A549 (cell line): ENCODE measurements around the gene DSC1. TPM values are rescaled to one million over a fixed set of nuclear protein-coding genes. Genes with fewer than 3 reads are reported as not detected.

Experiments used
- ATAC-seq, 2 experiments: fragments of 200-7000 bp in 1 of 2; fragments of >200 bp in 1 of 2; cut with Nextera tagmentation in 1 of 2; cut with Tn5 transposase in 1 of 2; 3 replicates each; pipeline versions ENCODE4 v1.8.0 to v1.9.1; 2018 to 2020; ENCODE audit warnings: mild to moderate bottlenecking in 1 of 2, moderate library complexity in 1 of 2
- CTCF ChIA-PET: fragments of 300-600 bp; sonication (Branson Sonifier 250); formaldehyde crosslinking; extraction: SDS; loops from one replicate; lab custom pipeline; 2021; ENCODE audit warnings: antibody characterized with exemption, inconsistent platforms; lab: Yijun Ruan, JAX
- POLR2A ChIA-PET: fragments of 350-600 bp; formaldehyde crosslinking; extraction: SDS; loops from one replicate; lab custom pipeline; 2021; ENCODE audit warnings: antibody characterized with exemption, inconsistent platforms; lab: Yijun Ruan, JAX
- DNase-seq, 2 experiments: peaks; one replicate each; pipeline versions ENCODE4 v3.0.0 to v3.0.0-alpha.2; 2011 to 2016; ENCODE audit warnings: low read depth in 1 of 2, low spot score in 1 of 2
- FAIRE-seq: peaks from 2 replicates; lab custom pipeline; 2011; peaks lifted over from hg19 to GRCh38; lab: Jason Lieb, UNC
- H3K27ac ChIP-seq, 2 experiments: fragments of >200 bp; sonication (Bioruptor Twin); formaldehyde crosslinking; 3 replicates each; pipeline ENCODE4 v1.5.1; 2016 to 2017
- H3K4me1 ChIP-seq: fragments of >200 bp; sonication (Bioruptor Twin); formaldehyde crosslinking; 3 replicates; pipeline ENCODE4 v1.6.1; 2016
- H3K4me2 ChIP-seq: fragments of >200 bp; sonication (Bioruptor Twin); formaldehyde crosslinking; 3 replicates; pipeline ENCODE4 v1.6.1; 2016
- H3K4me3 ChIP-seq: fragments of >200 bp; sonication (Bioruptor Twin); formaldehyde crosslinking; 3 replicates; pipeline ENCODE4 v1.5.1; 2016
- H3K9me3 ChIP-seq: fragments of >200 bp; sonication (Bioruptor Twin); formaldehyde crosslinking; 3 replicates; pipeline ENCODE4 v1.6.1; 2016
- CBX2 ChIP-seq: fragments of 200-600 bp; sonication (generic); IDR thresholded peaks from 2 replicates; pipeline ENCODE4 v1.6.1; 2016; ENCODE audit warnings: low read depth, mild to moderate bottlenecking, borderline replicate concordance
- CEBPB ChIP-seq, 2 experiments: fragments of >200 bp in 1 of 2; sonication (Bioruptor Twin) in 1 of 2; formaldehyde crosslinking in 1 of 2; IDR thresholded peaks; 2 replicates each; pipeline ENCODE4 v1.6.1; 2012 to 2016
- EHF ChIP-seq: fragments of 250-450 bp; sonication (Bioruptor Pico); IDR thresholded peaks from 2 replicates; pipeline ENCODE4 v1.5.0; 2020; ENCODE audit warnings: mild to moderate bottlenecking
- EHMT2 ChIP-seq: fragments of 200-600 bp; sonication (generic); IDR thresholded peaks from 2 replicates; pipeline ENCODE4 v1.6.1; 2016; ENCODE audit warnings: antibody characterized with exemption, low read depth, mild to moderate bottlenecking, moderate library complexity
- EP300 ChIP-seq, 2 experiments: fragments of >200 bp; sonication (Bioruptor Twin); formaldehyde crosslinking; IDR thresholded peaks; 2 replicates in 1 of 2; 3 replicates in 1 of 2; pipeline ENCODE4 v1.6.1; 2016 to 2017
- ESRRA ChIP-seq: fragments of 150-350 bp; IDR thresholded peaks from 2 replicates; pipeline ENCODE4 v1.6.1; 2014; ENCODE audit warnings: mild to moderate bottlenecking, low read length, borderline replicate concordance
- FOSB ChIP-seq: fragments of 250-450 bp; sonication (Bioruptor Pico); IDR thresholded peaks from 2 replicates; pipeline ENCODE4 v1.5.0; 2020; ENCODE audit warnings: mild to moderate bottlenecking, moderate library complexity
- FOSL2 ChIP-seq, 2 experiments: fragments of 450-650 bp in 1 of 2; fragments of >200 bp in 1 of 2; sonication (Bioruptor Twin) in 1 of 2; formaldehyde crosslinking; IDR thresholded peaks; 2 replicates each; pipeline versions ENCODE4 v1.5.0 to v1.6.1; 2016 to 2020; ENCODE audit warnings: mild to moderate bottlenecking in 1 of 2, moderate library complexity in 1 of 2
- HDAC2 ChIP-seq: fragments of 200-600 bp; sonication (generic); IDR thresholded peaks from 2 replicates; pipeline ENCODE4 v1.6.1; 2016
- HMGXB4 ChIP-seq: fragments of 250-450 bp; sonication (Bioruptor Pico); IDR thresholded peaks from 2 replicates; pipeline ENCODE4 v1.5.0; 2021; ENCODE audit warnings: mild to moderate bottlenecking, moderate library complexity, borderline replicate concordance
- HOXA7 ChIP-seq: fragments of 250-450 bp; sonication (Bioruptor Pico); IDR thresholded peaks from 2 replicates; pipeline ENCODE4 v1.5.0; 2020; ENCODE audit warnings: mild to moderate bottlenecking, moderate library complexity
- HOXB13 ChIP-seq: fragments of 250-450 bp; sonication (Bioruptor Pico); IDR thresholded peaks from 2 replicates; pipeline ENCODE4 v1.5.0; 2020; ENCODE audit warnings: low read depth, mild to moderate bottlenecking, moderate library complexity
- KDM5A ChIP-seq: fragments of 200-600 bp; sonication (generic); IDR thresholded peaks from 2 replicates; pipeline ENCODE4 v1.6.1; 2016; ENCODE audit warnings: antibody characterized with exemption, mild to moderate bottlenecking
- MAFK ChIP-seq: fragments of 450-650 bp; IDR thresholded peaks from 2 replicates; pipeline ENCODE4 v1.6.1; 2014; ENCODE audit not compliant: partially characterized antibody
- MAX ChIP-seq: IDR thresholded peaks from 2 replicates; pipeline ENCODE4 v1.6.1; 2012
- MAZ ChIP-seq: fragments of 150-350 bp; IDR thresholded peaks from 2 replicates; pipeline ENCODE4 v1.6.1; 2014; ENCODE audit warnings: antibody characterized with exemption, low read depth, low read length, borderline replicate concordance
- MYC ChIP-seq: IDR thresholded peaks from 2 replicates; pipeline ENCODE4 v1.6.1; 2012; ENCODE audit warnings: mild to moderate bottlenecking, inconsistent platforms, low read length, improper control_type of control experiment, borderline replicate concordance
- NR3C1 ChIP-seq: fragments of >200 bp; sonication (Bioruptor Twin); formaldehyde crosslinking; IDR thresholded peaks from 3 replicates; pipeline ENCODE4 v1.6.1; 2017
- PHF8 ChIP-seq: fragments of 200-600 bp; sonication (generic); IDR thresholded peaks from 2 replicates; pipeline ENCODE4 v1.6.1; 2016; ENCODE audit warnings: low read depth, mild to moderate bottlenecking, antibody characterized with exemption, moderate library complexity, borderline replicate concordance
- POLR2AphosphoS2 ChIP-seq: conservative IDR thresholded peaks from 2 replicates; pipeline ENCODE4 v1.6.1; 2012; ENCODE audit warnings: low read length, improper control_type of control experiment, inconsistent platforms
- RARB ChIP-seq: fragments of 250-450 bp; sonication (Bioruptor Pico); IDR thresholded peaks from 2 replicates; pipeline ENCODE4 v1.8.0; 2021; ENCODE audit warnings: mild to moderate bottlenecking, moderate library complexity
- RCOR1 ChIP-seq: fragments of 150-350 bp; IDR thresholded peaks from 2 replicates; pipeline ENCODE4 v1.6.1; 2014; ENCODE audit warnings: antibody characterized with exemption, low read length, low read depth
- RNF2 ChIP-seq: fragments of 200-600 bp; sonication (generic); IDR thresholded peaks from 2 replicates; pipeline ENCODE4 v1.6.1; 2016; ENCODE audit warnings: low read depth, mild to moderate bottlenecking, antibody characterized with exemption, moderate library complexity, borderline replicate concordance
- SMC3 ChIP-seq: fragments of >200 bp; sonication (Bioruptor Twin); formaldehyde crosslinking; IDR thresholded peaks from 3 replicates; pipeline ENCODE4 v1.6.1; 2018; ENCODE audit warnings: inconsistent platforms
- USF2 ChIP-seq: fragments of 450-650 bp; IDR thresholded peaks from 2 replicates; pipeline ENCODE4 v1.6.1; 2014; ENCODE audit warnings: antibody characterized with exemption
- ZC3H11A ChIP-seq: fragments of 450-650 bp; IDR thresholded peaks from 2 replicates; pipeline ENCODE4 v1.6.1; 2014; ENCODE audit warnings: antibody characterized with exemption, mild to moderate bottlenecking
- ZNF302 ChIP-seq: fragments of 250-450 bp; sonication (Bioruptor Pico); IDR thresholded peaks from 2 replicates; pipeline ENCODE4 v1.9.0; 2021; ENCODE audit warnings: inconsistent platforms, mild to moderate bottlenecking, moderate library complexity
- WGBS: methylation state at CpG from one replicate; pipeline ENCODE4 v1.1.6; 2017; ENCODE audit errors: missing lambda C conversion rate; 5-methylcytosine and 5-hydroxymethylcytosine counted together
- polyA plus RNA-seq, 4 experiments: library from polyadenylated mRNA; depleted of rRNA in 3 of 4; stranded (reverse); fragments of >200 nt; fragmentation: RNase III in 1 of 4; extraction: RNeasy Plus Mini Kit Qiagen cat#74134 plus additional on column Dnase treatment in 1 of 4; gene quantifications; 2 replicates in 3 of 4; 3 replicates in 1 of 4; pipeline ENCODE4 v1.2.3, GENCODE V29; 2011 to 2017
- TF ChIP-seq, protein P1 (sequence below): fragments of >200 bp; sonication (Bioruptor Twin); formaldehyde crosslinking; IDR thresholded peaks from 2 replicates; pipeline ENCODE4 v1.6.1; 2016
- TF ChIP-seq, protein P2 (sequence below): fragments of 250-450 bp; sonication (Bioruptor Pico); IDR thresholded peaks from 2 replicates; pipeline ENCODE4 v1.5.0; 2020; ENCODE audit warnings: low read depth, mild to moderate bottlenecking, moderate library complexity
- TF ChIP-seq, protein P3 (sequence below): fragments of >200 bp; sonication (Bioruptor Twin); formaldehyde crosslinking; IDR thresholded peaks from 3 replicates; pipeline ENCODE4 v1.6.1; 2016
- TF ChIP-seq, protein P4 (sequence below): IDR thresholded peaks from 2 replicates; pipeline ENCODE4 v1.6.1; 2012; ENCODE audit warnings: low read depth, borderline replicate concordance

Gene DSC1
- polyA plus RNA-seq, 2 of the 4 experiments (the other 2 are of a cell fraction): not detected

- CTCF ChIA-PET: no interaction called here
- Histone ChIP-seq H3K27ac (no peak overlapping the region), H3K4me3 (no peak overlapping the region), H3K9me3 (no peaks in the 10 kb centered on the region), H3K4me1 (no peaks in the 10 kb centered on the region), H3K4me2 (no peak overlapping the region)
- 94% methylated on average over 1 of the region's 1 CpG for WGBS
- POLR2A ChIA-PET: no interaction called here
- DNase-seq: no peak
- no peak for TF ChIP-seq MAFK
- no peak for TF ChIP-seq FOSB (CRISPR knock-in tag)
- no peak for TF ChIP-seq MAX
- no peak for TF ChIP-seq ESRRA
- no peak for TF ChIP-seq RNF2
- no peak for TF ChIP-seq EP300 (IDR thresholded peaks at IDR 0.05)
- TF ChIP-seq HOXB13: no peak
- no peak for TF ChIP-seq POLR2AphosphoS2
- TF ChIP-seq KDM5A: no peak
- TF ChIP-seq MYC: no peak
- TF ChIP-seq HDAC2: no peak
- TF ChIP-seq SMC3: no peak
- no peak for TF ChIP-seq CEBPB (IDR thresholded peaks at IDR 0.05)
- TF ChIP-seq RCOR1: no peak
- TF ChIP-seq HMGXB4 (CRISPR knock-in tag): no peak
- TF ChIP-seq ZNF302 (CRISPR knock-in tag): no peak
- TF ChIP-seq RARB (CRISPR knock-in tag): no peak
- TF ChIP-seq EHF: no peak
- TF ChIP-seq EHMT2: no peak
- no peak for TF ChIP-seq USF2
- no peak for ATAC-seq
- FAIRE-seq: no peak
Observed at GRCh38 chr18:31091350-31091749, 71.3 kb downstream of the DSC1 start.

DNA sequence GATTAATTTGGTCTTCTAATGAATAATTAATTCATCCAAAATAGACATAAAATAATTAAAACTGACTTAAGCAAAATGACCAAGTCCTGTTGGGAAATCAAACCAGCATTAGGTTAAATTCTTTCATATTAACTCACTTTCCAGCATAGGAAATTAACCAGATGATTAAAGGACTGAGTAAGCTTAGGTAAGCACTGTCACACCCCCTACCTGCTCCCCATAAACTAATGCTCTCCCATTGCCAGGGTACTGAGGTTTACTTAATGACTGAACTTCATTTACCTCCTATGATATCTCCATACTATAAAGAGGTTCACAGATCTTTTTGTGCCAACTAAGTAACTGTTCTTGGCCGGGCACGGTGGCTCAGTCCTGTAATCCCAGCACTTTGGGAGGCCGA, 74.1 kb downstream of the DSC1 start:
- POLR2A ChIA-PET: no interaction called here
- no peaks in the 10 kb centered on the region for H3K4me1 ChIP-seq
- DNase-seq: no peak
- H3K27ac ChIP-seq: no peak overlapping the region
- H3K4me3 ChIP-seq: no peak overlapping the region
- no peaks in the 10 kb centered on the region for H3K9me3 ChIP-seq
- H3K4me2 ChIP-seq: no peak overlapping the region
- no peak for TF ChIP-seq USF2
- TF ChIP-seq ZC3H11A: no peak
- TF ChIP-seq, protein P1, sequence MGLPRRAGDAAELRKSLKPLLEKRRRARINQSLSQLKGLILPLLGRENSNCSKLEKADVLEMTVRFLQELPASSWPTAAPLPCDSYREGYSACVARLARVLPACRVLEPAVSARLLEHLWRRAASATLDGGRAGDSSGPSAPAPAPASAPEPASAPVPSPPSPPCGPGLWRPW: no peak
- no peak for TF ChIP-seq EHF
- TF ChIP-seq RNF2: no peak
- TF ChIP-seq FOSL2 (IDR thresholded peaks at IDR 0.05): no peak
- no peak for TF ChIP-seq FOSL2 (CRISPR knock-in tag; IDR thresholded peaks at IDR 0.05)
- TF ChIP-seq MAZ: no peak
- no peak for TF ChIP-seq POLR2AphosphoS2
- TF ChIP-seq, protein P2, sequence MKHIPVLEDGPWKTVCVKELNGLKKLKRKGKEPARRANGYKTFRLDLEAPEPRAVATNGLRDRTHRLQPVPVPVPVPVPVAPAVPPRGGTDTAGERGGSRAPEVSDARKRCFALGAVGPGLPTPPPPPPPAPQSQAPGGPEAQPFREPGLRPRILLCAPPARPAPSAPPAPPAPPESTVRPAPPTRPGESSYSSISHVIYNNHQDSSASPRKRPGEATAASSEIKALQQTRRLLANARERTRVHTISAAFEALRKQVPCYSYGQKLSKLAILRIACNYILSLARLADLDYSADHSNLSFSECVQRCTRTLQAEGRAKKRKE (CRISPR knock-in tag): no peak
- TF ChIP-seq NR3C1: no peak
- TF ChIP-seq, protein P3, sequence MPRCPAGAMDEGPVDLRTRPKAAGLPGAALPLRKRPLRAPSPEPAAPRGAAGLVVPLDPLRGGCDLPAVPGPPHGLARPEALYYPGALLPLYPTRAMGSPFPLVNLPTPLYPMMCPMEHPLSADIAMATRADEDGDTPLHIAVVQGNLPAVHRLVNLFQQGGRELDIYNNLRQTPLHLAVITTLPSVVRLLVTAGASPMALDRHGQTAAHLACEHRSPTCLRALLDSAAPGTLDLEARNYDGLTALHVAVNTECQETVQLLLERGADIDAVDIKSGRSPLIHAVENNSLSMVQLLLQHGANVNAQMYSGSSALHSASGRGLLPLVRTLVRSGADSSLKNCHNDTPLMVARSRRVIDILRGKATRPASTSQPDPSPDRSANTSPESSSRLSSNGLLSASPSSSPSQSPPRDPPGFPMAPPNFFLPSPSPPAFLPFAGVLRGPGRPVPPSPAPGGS: no peak
- TF ChIP-seq RARB (CRISPR knock-in tag): no peak
- TF ChIP-seq HDAC2: no peak
- no peak for TF ChIP-seq CBX2
- TF ChIP-seq PHF8: no peak
- no peak for TF ChIP-seq HOXA7
- TF ChIP-seq, protein P4, sequence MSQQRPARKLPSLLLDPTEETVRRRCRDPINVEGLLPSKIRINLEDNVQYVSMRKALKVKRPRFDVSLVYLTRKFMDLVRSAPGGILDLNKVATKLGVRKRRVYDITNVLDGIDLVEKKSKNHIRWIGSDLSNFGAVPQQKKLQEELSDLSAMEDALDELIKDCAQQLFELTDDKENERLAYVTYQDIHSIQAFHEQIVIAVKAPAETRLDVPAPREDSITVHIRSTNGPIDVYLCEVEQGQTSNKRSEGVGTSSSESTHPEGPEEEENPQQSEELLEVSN: no peak
- no peak for FAIRE-seq
- no peak for ATAC-seq
- WGBS: 95% methylated on average over 3 of the region's 3 CpGs
- CTCF ChIA-PET: no interaction called here
